WTC11 (cell line): ENCODE measurements around the gene KCNK4. TPM values are rescaled to one million over a fixed set of nuclear protein-coding genes. Genes with fewer than 3 reads are reported as not detected.

Source experiments
- ATAC-seq: fragments of 200-7000 bp; cut with Tn5 transposase; 2 replicates; pipeline ENCODE4 v1.10.0; 2021; ENCODE audit warnings: mild to moderate bottlenecking, moderate library complexity
- CTCF ChIA-PET: fragments of 300-600 bp; sonication (Branson Sonifier 250); formaldehyde crosslinking; loops from one replicate; lab custom pipeline; 2021; ENCODE audit warnings: antibody characterized with exemption; lab: Charles Lee
- POLR2A ChIA-PET: fragments of 350-600 bp; sonication (Branson Sonifier 250); formaldehyde crosslinking; loops from one replicate; lab custom pipeline; 2021; ENCODE audit warnings: antibody characterized with exemption; lab: Charles Lee
- DNase-seq: peaks from one replicate; pipeline ENCODE4 v3.0.0; 2021; ENCODE audit warnings: low spot score
- H3K27ac Mint-ChIP-seq: 2 replicates; pipeline ENCODE4 v1.8.0; 2021; ENCODE audit warnings: mixed read lengths
- H3K27me3 Mint-ChIP-seq: 2 replicates; pipeline ENCODE4 v1.8.0; 2021; ENCODE audit warnings: low read depth, mild to moderate bottlenecking, moderate library complexity, mixed read lengths
- H3K36me3 Mint-ChIP-seq: 2 replicates; pipeline ENCODE4 v1.8.0; 2021; ENCODE audit warnings: mixed read lengths
- H3K4me1 Mint-ChIP-seq: 2 replicates; pipeline ENCODE4 v1.8.0; 2022; ENCODE audit warnings: mixed read lengths
- H3K4me3 Mint-ChIP-seq: 2 replicates; pipeline ENCODE4 v1.8.0; 2021; ENCODE audit warnings: mild to moderate bottlenecking, moderate library complexity, mixed read lengths
- H3K9me3 Mint-ChIP-seq: 2 replicates; pipeline ENCODE4 v1.8.0; 2021; ENCODE audit warnings: mixed read lengths
- ATF1 ChIP-seq: sonication (generic); formaldehyde crosslinking; IDR thresholded peaks from 2 replicates; pipeline ENCODE4 v1.8.1; 2023; ENCODE audit warnings: mild to moderate bottlenecking, moderate library complexity, missing genetic modification reagents
- EMX1 ChIP-seq: fragments of 250-450 bp; sonication (Bioruptor Pico); IDR thresholded peaks from 2 replicates; pipeline ENCODE4 v1.8.0; 2021; ENCODE audit warnings: mild to moderate bottlenecking
- ETV6 ChIP-seq: sonication (generic); formaldehyde crosslinking; IDR thresholded peaks from 2 replicates; pipeline ENCODE4 v1.8.1; 2022; ENCODE audit warnings: mild to moderate bottlenecking, missing genetic modification reagents
- GABPB1 ChIP-seq: sonication (generic); formaldehyde crosslinking; IDR thresholded peaks from 2 replicates; pipeline ENCODE4 v1.8.1; 2023; ENCODE audit warnings: mild to moderate bottlenecking, missing genetic modification reagents
- GTF2I ChIP-seq: fragments of 250-450 bp; sonication (Bioruptor Pico); conservative IDR thresholded peaks from 2 replicates; pipeline ENCODE4 v1.4.0; 2021; ENCODE audit warnings: mild to moderate bottlenecking
- JUN ChIP-seq: sonication (generic); formaldehyde crosslinking; IDR thresholded peaks from 2 replicates; pipeline ENCODE4 v1.8.0; 2023; ENCODE audit warnings: mild to moderate bottlenecking, missing genetic modification reagents
- MXD4 ChIP-seq: fragments of 250-450 bp; sonication (Bioruptor Pico); IDR thresholded peaks from 2 replicates; pipeline ENCODE4 v1.8.0; 2021; ENCODE audit warnings: mild to moderate bottlenecking, moderate library complexity, borderline replicate concordance
- RORB ChIP-seq: fragments of 250-450 bp; sonication (Bioruptor Pico); IDR thresholded peaks from 2 replicates; pipeline ENCODE4 v1.9.0; 2021; ENCODE audit warnings: mild to moderate bottlenecking
- SMAD4 ChIP-seq: sonication (generic); formaldehyde crosslinking; IDR thresholded peaks from 2 replicates; pipeline ENCODE4 v1.8.0; 2022; ENCODE audit warnings: mild to moderate bottlenecking, missing genetic modification reagents
- TEAD1 ChIP-seq: sonication (generic); formaldehyde crosslinking; IDR thresholded peaks from 2 replicates; pipeline ENCODE4 v1.8.0; 2022; ENCODE audit warnings: mild to moderate bottlenecking, missing genetic modification reagents
- ZBTB21 ChIP-seq: sonication (generic); formaldehyde crosslinking; IDR thresholded peaks from 2 replicates; pipeline ENCODE4 v1.8.1; 2023; ENCODE audit warnings: mild to moderate bottlenecking, missing genetic modification reagents, borderline replicate concordance
- ZNF121 ChIP-seq: sonication (generic); formaldehyde crosslinking; IDR thresholded peaks from 2 replicates; pipeline ENCODE4 v1.8.0; 2023; ENCODE audit warnings: missing genetic modification reagents
- ZNF219 ChIP-seq: sonication (generic); formaldehyde crosslinking; IDR thresholded peaks from 2 replicates; pipeline ENCODE4 v1.8.0; 2023; ENCODE audit warnings: missing genetic modification reagents, mild to moderate bottlenecking, borderline replicate concordance
- ZNF232 ChIP-seq: sonication (generic); formaldehyde crosslinking; IDR thresholded peaks from 2 replicates; pipeline ENCODE4 v1.8.0; 2022; ENCODE audit warnings: mild to moderate bottlenecking, missing genetic modification reagents
- ZNF416 ChIP-seq: fragments of 250-450 bp; sonication (Bioruptor Pico); IDR thresholded peaks from 2 replicates; pipeline ENCODE4 v1.9.0; 2021; ENCODE audit warnings: mild to moderate bottlenecking, inconsistent platforms
- total RNA-seq: library from RNA; stranded (reverse); gene quantifications from 3 replicates; pipeline ENCODE4 v1.2.3, GENCODE V29; 2021
- TF ChIP-seq, protein P1 (sequence below): sonication (generic); formaldehyde crosslinking; IDR thresholded peaks from 2 replicates; pipeline ENCODE4 v1.8.1; 2023; ENCODE audit warnings: mild to moderate bottlenecking, missing genetic modification reagents
- TF ChIP-seq, protein P2 (sequence below): sonication (generic); formaldehyde crosslinking; IDR thresholded peaks from 2 replicates; pipeline ENCODE4 v1.8.1; 2023; ENCODE audit warnings: mild to moderate bottlenecking, missing genetic modification reagents, moderate library complexity
- TF ChIP-seq, protein P3 (sequence below): sonication (generic); formaldehyde crosslinking; IDR thresholded peaks from 2 replicates; pipeline ENCODE4 v1.8.1; 2022; ENCODE audit warnings: low read depth, missing genetic modification reagents, borderline replicate concordance
- TF ChIP-seq, protein P4 (sequence below): fragments of 250-450 bp; sonication (Bioruptor Pico); IDR thresholded peaks from 2 replicates; pipeline ENCODE4 v1.8.0; 2021; ENCODE audit warnings: mild to moderate bottlenecking
- TF ChIP-seq, protein P5 (sequence below): sonication (generic); formaldehyde crosslinking; IDR thresholded peaks from 2 replicates; pipeline ENCODE4 v1.8.1; 2023; ENCODE audit warnings: mild to moderate bottlenecking, missing genetic modification reagents, moderate library complexity
- TF ChIP-seq, protein P6 (sequence below): sonication (generic); formaldehyde crosslinking; IDR thresholded peaks from 2 replicates; pipeline ENCODE4 v1.8.1; 2022; ENCODE audit warnings: mild to moderate bottlenecking, moderate library complexity, missing genetic modification reagents

Gene KCNK4
- total RNA-seq, 1 experiment from 2014 or later, result 0.74 TPM

GRCh38 chr11:64303109-64304031 lies 12.3 kb downstream of the KCNK4 start:
- TF ChIP-seq ETV6 (no peak), GTF2I (no peak)
- TF ChIP-seq, protein P1, sequence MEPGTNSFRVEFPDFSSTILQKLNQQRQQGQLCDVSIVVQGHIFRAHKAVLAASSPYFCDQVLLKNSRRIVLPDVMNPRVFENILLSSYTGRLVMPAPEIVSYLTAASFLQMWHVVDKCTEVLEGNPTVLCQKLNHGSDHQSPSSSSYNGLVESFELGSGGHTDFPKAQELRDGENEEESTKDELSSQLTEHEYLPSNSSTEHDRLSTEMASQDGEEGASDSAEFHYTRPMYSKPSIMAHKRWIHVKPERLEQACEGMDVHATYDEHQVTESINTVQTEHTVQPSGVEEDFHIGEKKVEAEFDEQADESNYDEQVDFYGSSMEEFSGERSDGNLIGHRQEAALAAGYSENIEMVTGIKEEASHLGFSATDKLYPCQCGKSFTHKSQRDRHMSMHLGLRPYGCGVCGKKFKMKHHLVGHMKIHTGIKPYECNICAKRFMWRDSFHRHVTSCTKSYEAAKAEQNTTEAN (CRISPR knock-in tag), result no peak
- CTCF ChIA-PET, result interaction anchor here (0.7 to 5.6 kb wide), 31 partner anchors 7 to 369 kb away, joined by 3 to 151 read pairs (median 7); partner anchors contain the start of genes BAD, FERMT3, GPR137 and KCNK4
- POLR2A ChIA-PET, result interaction anchor here (1.0 to 2.6 kb wide), 5 partner anchors 14 to 71 kb away, joined by 3 to 25 read pairs (median 6); partner anchors contain the start of genes PRDX5 and TRMT112
- DNase-seq (no peak), ATAC-seq (no peak)
- H3K36me3 Mint-ChIP-seq, result peaks cover 3% of the 10 kb centered on the region
- peaks cover 16% of the 10 kb centered on the region for H3K4me1 Mint-ChIP-seq
- H3K4me3 Mint-ChIP-seq, result no peak overlapping the region
- H3K9me3 Mint-ChIP-seq, result no peaks in the 10 kb centered on the region
- H3K27me3 Mint-ChIP-seq, result peaks cover 37% of the 10 kb centered on the region
- H3K27ac Mint-ChIP-seq, result no peak overlapping the region; the same call in 1 of the 2 replicates

DNA sequence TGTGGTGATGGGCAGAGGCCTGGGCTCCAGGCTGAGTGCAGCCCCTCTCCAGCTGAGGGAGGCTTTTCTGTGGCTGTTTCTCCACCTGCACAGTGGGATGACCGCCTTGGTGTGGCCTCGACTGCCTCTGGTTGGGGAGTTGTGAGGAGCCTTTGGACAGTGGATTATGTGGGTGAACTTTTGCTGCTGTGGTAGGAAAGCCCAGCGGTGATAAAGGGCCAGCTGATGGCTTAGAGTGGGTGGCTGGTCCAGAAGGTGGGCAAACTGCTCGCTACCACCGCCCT lies 12.9 kb downstream of the KCNK4 start:
- no peak for TF ChIP-seq SMAD4 (CRISPR knock-in tag)
- TF ChIP-seq RORB (CRISPR knock-in tag), result no peak
- TF ChIP-seq, protein P2, sequence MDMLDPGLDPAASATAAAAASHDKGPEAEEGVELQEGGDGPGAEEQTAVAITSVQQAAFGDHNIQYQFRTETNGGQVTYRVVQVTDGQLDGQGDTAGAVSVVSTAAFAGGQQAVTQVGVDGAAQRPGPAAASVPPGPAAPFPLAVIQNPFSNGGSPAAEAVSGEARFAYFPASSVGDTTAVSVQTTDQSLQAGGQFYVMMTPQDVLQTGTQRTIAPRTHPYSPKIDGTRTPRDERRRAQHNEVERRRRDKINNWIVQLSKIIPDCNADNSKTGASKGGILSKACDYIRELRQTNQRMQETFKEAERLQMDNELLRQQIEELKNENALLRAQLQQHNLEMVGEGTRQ (CRISPR knock-in tag), result no peak
- no peak for TF ChIP-seq ZNF416
- TF ChIP-seq, protein P1 (CRISPR knock-in tag), result no peak
- TF ChIP-seq JUN, result no peak
- TF ChIP-seq, protein P3, sequence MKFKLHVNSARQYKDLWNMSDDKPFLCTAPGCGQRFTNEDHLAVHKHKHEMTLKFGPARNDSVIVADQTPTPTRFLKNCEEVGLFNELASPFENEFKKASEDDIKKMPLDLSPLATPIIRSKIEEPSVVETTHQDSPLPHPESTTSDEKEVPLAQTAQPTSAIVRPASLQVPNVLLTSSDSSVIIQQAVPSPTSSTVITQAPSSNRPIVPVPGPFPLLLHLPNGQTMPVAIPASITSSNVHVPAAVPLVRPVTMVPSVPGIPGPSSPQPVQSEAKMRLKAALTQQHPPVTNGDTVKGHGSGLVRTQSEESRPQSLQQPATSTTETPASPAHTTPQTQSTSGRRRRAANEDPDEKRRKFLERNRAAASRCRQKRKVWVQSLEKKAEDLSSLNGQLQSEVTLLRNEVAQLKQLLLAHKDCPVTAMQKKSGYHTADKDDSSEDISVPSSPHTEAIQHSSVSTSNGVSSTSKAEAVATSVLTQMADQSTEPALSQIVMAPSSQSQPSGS (CRISPR knock-in tag), result no peak
- TF ChIP-seq TEAD1 (CRISPR knock-in tag), result no peak
- TF ChIP-seq EMX1 (CRISPR knock-in tag), result no peak
- TF ChIP-seq ZNF121, result no peak
- TF ChIP-seq, protein P4, sequence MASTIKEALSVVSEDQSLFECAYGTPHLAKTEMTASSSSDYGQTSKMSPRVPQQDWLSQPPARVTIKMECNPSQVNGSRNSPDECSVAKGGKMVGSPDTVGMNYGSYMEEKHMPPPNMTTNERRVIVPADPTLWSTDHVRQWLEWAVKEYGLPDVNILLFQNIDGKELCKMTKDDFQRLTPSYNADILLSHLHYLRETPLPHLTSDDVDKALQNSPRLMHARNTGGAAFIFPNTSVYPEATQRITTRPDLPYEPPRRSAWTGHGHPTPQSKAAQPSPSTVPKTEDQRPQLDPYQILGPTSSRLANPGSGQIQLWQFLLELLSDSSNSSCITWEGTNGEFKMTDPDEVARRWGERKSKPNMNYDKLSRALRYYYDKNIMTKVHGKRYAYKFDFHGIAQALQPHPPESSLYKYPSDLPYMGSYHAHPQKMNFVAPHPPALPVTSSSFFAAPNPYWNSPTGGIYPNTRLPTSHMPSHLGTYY, result no peak
- TF ChIP-seq ZNF219 (CRISPR knock-in tag), result no peak
- no peak for TF ChIP-seq GABPB1 (CRISPR knock-in tag)
- TF ChIP-seq, protein P5, sequence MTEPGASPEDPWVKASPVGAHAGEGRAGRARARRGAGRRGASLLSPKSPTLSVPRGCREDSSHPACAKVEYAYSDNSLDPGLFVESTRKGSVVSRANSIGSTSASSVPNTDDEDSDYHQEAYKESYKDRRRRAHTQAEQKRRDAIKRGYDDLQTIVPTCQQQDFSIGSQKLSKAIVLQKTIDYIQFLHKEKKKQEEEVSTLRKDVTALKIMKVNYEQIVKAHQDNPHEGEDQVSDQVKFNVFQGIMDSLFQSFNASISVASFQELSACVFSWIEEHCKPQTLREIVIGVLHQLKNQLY (CRISPR knock-in tag), result no peak
- TF ChIP-seq ZNF232, result no peak
- TF ChIP-seq MXD4 (CRISPR knock-in tag), result no peak
- TF ChIP-seq ZBTB21 (CRISPR knock-in tag), result no peak
- TF ChIP-seq, protein P6, sequence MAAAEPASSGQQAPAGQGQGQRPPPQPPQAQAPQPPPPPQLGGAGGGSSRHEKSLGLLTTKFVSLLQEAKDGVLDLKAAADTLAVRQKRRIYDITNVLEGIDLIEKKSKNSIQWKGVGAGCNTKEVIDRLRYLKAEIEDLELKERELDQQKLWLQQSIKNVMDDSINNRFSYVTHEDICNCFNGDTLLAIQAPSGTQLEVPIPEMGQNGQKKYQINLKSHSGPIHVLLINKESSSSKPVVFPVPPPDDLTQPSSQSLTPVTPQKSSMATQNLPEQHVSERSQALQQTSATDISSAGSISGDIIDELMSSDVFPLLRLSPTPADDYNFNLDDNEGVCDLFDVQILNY (CRISPR knock-in tag), result no peak
- no peak for TF ChIP-seq ATF1 (CRISPR knock-in tag)
- H3K9me3 Mint-ChIP-seq, result no peaks in the 10 kb centered on the region
- H3K27ac Mint-ChIP-seq, result peak overlapping the region; percentile 100
- H3K4me3 Mint-ChIP-seq, result peak overlapping the region; percentile 91
- H3K36me3 Mint-ChIP-seq, result peaks cover 3% of the 10 kb centered on the region
- peaks cover 16% of the 10 kb centered on the region for H3K4me1 Mint-ChIP-seq
- ChIA-PET CTCF (interaction anchor here (0.7 to 5.6 kb wide), 35 partner anchors 8 to 370 kb away, joined by 3 to 151 read pairs (median 7); partner anchors contain the start of genes BAD, FERMT3, FKBP2 and GPR137), POLR2A (interaction anchor here (0.9 to 2.6 kb wide), 8 partner anchors 14 to 72 kb away, joined by 3 to 25 read pairs (median 4); partner anchors contain the start of genes PRDX5 and TRMT112)
- H3K27me3 Mint-ChIP-seq, result peaks cover 31% of the 10 kb centered on the region
- no peak for ATAC-seq
- DNase-seq, result no peak
